Loucy (cell line): Measurements from ENCODE around the gene TNFSF13.

Source experiments
- H2AFZ ChIP-seq: fragments of 200-600 bp; sonication (generic); 2 replicates; pipeline ENCODE4 v1.6.0; 2016; ENCODE audit warnings: antibody characterized with exemption, mild to moderate bottlenecking, low read length, moderate library complexity
- H3F3A ChIP-seq: fragments of 200-600 bp; 2 replicates; pipeline ENCODE4 v1.6.0; 2016; ENCODE audit warnings: antibody characterized with exemption, low read depth, mild to moderate bottlenecking
- H3K27me3 ChIP-seq: fragments of 200-600 bp; sonication (generic); 2 replicates; pipeline ENCODE4 v1.6.1; 2014; ENCODE audit warnings: low read length, mild to moderate bottlenecking; ENCODE audit not compliant: insufficient read depth, poor library complexity, severe bottlenecking
- H3K36me3 ChIP-seq: fragments of 200-600 bp; sonication (generic); 2 replicates; pipeline ENCODE4 v1.6.1; 2016; ENCODE audit warnings: low read length; ENCODE audit not compliant: insufficient read depth
- H3K4me1 ChIP-seq: fragments of 200-600 bp; sonication (generic); 2 replicates; pipeline ENCODE4 v1.5.1; 2014; ENCODE audit warnings: low read length, mild to moderate bottlenecking; ENCODE audit not compliant: insufficient read depth, poor library complexity, severe bottlenecking
- H3K4me2 ChIP-seq: fragments of 200-600 bp; sonication (generic); 2 replicates; pipeline ENCODE4 v1.6.0; 2014; ENCODE audit warnings: antibody characterized with exemption, low read length, low read depth, mild to moderate bottlenecking; ENCODE audit not compliant: poor library complexity, severe bottlenecking
- H3K4me3 ChIP-seq: fragments of 200-600 bp; sonication (generic); 2 replicates; pipeline ENCODE4 v1.5.1; 2014; ENCODE audit warnings: low read length, mild to moderate bottlenecking, mixed read lengths; ENCODE audit not compliant: poor library complexity, severe bottlenecking
- H3K79me2 ChIP-seq: fragments of 200-600 bp; sonication (generic); 2 replicates; pipeline ENCODE4 v1.6.1; 2014; ENCODE audit warnings: low read length; ENCODE audit not compliant: insufficient read depth
- H3K9ac ChIP-seq: fragments of 200-600 bp; sonication (generic); 2 replicates; pipeline ENCODE4 v1.6.0; 2014; ENCODE audit warnings: mild to moderate bottlenecking, low read depth, low read length, moderate library complexity; ENCODE audit not compliant: poor library complexity, severe bottlenecking
- H3K9me2 ChIP-seq: fragments of 200-600 bp; sonication (generic); replicated peaks from 2 replicates; pipeline ENCODE4 v1.6.1; 2016; ENCODE audit warnings: low read depth, low read length, mixed read lengths
- H3K9me3 ChIP-seq: fragments of 200-600 bp; sonication (generic); 2 replicates; pipeline ENCODE4 v1.6.1; 2014; ENCODE audit warnings: mild to moderate bottlenecking, antibody characterized with exemption, low read length, low read depth; ENCODE audit not compliant: insufficient read depth
- H4K20me1 ChIP-seq: fragments of 200-600 bp; sonication (generic); 2 replicates; pipeline ENCODE4 v1.6.0; 2014; ENCODE audit warnings: antibody characterized with exemption, low read length, mild to moderate bottlenecking; ENCODE audit not compliant: insufficient read depth, poor library complexity, severe bottlenecking
- EZH2phosphoT487 ChIP-seq: fragments of 200-600 bp; IDR thresholded peaks from 2 replicates; pipeline ENCODE4 v1.6.1; 2018; ENCODE audit warnings: antibody characterized with exemption, mild to moderate bottlenecking, moderate library complexity, borderline replicate concordance
- TF ChIP-seq, protein P1 (sequence below): fragments of 200-600 bp; sonication (generic); conservative IDR thresholded peaks from 2 replicates; pipeline ENCODE4 v1.5.1; 2014; ENCODE audit warnings: mild to moderate bottlenecking, antibody characterized with exemption, low read length

The TNFSF13 gene

DNA sequence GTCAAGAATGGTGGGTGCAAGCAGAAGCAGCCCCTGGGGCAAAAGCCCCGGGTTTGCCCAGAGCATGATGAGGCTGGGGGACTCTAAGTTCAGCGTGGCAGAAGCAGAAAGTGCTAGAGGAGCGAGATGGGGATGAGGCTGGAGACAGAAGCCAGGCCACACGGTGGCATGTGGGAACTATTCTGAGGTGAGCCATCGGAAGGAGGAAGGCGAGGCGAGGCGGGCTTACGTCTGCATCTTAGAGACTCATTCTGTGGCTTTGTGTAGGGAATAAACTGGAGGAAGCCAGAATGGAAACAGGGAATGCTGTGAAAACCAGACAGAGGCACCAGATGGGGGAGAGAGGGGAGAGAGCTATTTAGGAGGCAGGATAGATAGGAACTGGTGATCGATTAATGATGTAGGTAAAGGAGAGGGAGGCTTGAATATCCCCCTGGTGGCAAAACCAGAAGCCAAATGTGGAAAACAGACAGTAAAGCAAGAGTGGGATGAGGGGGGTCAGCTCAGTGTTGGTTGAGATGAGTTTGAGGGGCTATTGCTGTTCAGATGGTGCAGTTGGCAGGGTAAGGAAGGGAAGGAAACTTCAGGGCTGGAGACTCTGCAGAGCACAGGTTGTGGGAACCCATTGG, 3.1 kb upstream of the TNFSF13 start:
- Histone ChIP-seq H4K20me1 (no peaks in the 10 kb centered on the region), H2AFZ (no peak overlapping the region), H3K9me2 (no peaks in the 10 kb centered on the region), H3K36me3 (no peaks in the 10 kb centered on the region), H3F3A (no peaks in the 10 kb centered on the region), H3K4me2 (no peak overlapping the region), H3K4me3 (no peak overlapping the region), H3K4me1 (no peaks in the 10 kb centered on the region), H3K27me3 (no peaks in the 10 kb centered on the region), H3K79me2 (no peaks in the 10 kb centered on the region), H3K9ac (no peak overlapping the region), H3K9me3 (no peaks in the 10 kb centered on the region)
- TF ChIP-seq, protein P1, sequence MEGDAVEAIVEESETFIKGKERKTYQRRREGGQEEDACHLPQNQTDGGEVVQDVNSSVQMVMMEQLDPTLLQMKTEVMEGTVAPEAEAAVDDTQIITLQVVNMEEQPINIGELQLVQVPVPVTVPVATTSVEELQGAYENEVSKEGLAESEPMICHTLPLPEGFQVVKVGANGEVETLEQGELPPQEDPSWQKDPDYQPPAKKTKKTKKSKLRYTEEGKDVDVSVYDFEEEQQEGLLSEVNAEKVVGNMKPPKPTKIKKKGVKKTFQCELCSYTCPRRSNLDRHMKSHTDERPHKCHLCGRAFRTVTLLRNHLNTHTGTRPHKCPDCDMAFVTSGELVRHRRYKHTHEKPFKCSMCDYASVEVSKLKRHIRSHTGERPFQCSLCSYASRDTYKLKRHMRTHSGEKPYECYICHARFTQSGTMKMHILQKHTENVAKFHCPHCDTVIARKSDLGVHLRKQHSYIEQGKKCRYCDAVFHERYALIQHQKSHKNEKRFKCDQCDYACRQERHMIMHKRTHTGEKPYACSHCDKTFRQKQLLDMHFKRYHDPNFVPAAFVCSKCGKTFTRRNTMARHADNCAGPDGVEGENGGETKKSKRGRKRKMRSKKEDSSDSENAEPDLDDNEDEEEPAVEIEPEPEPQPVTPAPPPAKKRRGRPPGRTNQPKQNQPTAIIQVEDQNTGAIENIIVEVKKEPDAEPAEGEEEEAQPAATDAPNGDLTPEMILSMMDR = no peak
- no peak for TF ChIP-seq EZH2phosphoT487

DNA sequence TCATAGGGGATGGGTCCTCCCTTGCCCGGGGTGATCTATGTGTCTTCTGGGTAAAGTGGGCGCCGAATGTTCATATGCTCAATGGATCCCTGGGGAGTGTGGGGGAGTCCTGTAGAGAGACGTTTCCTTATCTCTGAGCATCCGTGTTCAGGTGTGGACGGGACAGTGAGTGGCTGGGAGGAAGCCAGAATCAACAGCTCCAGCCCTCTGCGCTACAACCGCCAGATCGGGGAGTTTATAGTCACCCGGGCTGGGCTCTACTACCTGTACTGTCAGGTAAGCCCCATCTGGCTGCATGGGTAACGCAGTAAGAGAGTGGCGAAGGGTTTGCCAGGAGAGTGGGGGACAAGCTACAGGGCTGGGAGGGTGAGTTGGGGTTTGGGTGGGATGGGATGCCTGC, 1.9 kb upstream of the TNFSF13 start:
- Histone ChIP-seq H3F3A (0 out of 2 replicates have a peak, but pooled peaks cover 4% of the 10 kb centered on the region), H3K27me3 (no peaks in the 10 kb centered on the region), H2AFZ (no peak overlapping the region), H3K4me3 (no peak overlapping the region), H3K4me1 (no peaks in the 10 kb centered on the region), H3K9me2 (no peaks in the 10 kb centered on the region), H4K20me1 (no peaks in the 10 kb centered on the region), H3K9me3 (no peaks in the 10 kb centered on the region), H3K9ac (no peak overlapping the region), H3K79me2 (no peaks in the 10 kb centered on the region), H3K4me2 (no peak overlapping the region), H3K36me3 (no peaks in the 10 kb centered on the region)
- TF ChIP-seq, protein P1 = no peak
- no peak for TF ChIP-seq EZH2phosphoT487

DNA sequence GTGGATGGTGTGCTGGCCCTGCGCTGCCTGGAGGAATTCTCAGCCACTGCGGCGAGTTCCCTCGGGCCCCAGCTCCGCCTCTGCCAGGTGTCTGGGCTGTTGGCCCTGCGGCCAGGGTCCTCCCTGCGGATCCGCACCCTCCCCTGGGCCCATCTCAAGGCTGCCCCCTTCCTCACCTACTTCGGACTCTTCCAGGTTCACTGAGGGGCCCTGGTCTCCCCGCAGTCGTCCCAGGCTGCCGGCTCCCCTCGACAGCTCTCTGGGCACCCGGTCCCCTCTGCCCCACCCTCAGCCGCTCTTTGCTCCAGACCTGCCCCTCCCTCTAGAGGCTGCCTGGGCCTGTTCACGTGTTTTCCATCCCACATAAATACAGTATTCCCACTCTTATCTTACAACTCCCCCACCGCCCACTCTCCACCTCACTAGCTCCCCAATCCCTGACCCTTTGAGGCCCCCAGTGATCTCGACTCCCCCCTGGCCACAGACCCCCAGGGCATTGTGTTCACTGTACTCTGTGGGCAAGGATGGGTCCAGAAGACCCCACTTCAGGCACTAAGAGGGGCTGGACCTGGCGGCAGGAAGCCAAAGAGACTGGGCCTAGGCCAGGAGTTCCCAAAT, 1.3 kb upstream of the TNFSF13 start:
- H3K27me3 ChIP-seq = no peaks in the 10 kb centered on the region
- H3K4me2 ChIP-seq = no peak overlapping the region
- no peak overlapping the region for H2AFZ ChIP-seq
- H3K9me2 ChIP-seq = no peaks in the 10 kb centered on the region
- no peaks in the 10 kb centered on the region for H3K9me3 ChIP-seq
- H3K9ac ChIP-seq = no peak overlapping the region
- no peaks in the 10 kb centered on the region for H3K4me1 ChIP-seq
- H4K20me1 ChIP-seq = peaks cover 3% of the 10 kb centered on the region
- H3K4me3 ChIP-seq = no peak overlapping the region
- H3K79me2 ChIP-seq = peaks cover 5% of the 10 kb centered on the region
- TF ChIP-seq, protein P1 = no peak
- TF ChIP-seq EZH2phosphoT487 = no peak
- no peaks in the 10 kb centered on the region for H3K36me3 ChIP-seq
- 0 out of 2 replicates have a peak, but pooled peaks cover 4% of the 10 kb centered on the region for H3F3A ChIP-seq
